GM18907 (cell line): Measurements from ENCODE around the gene DOK1.
"Not testable (repeated sequence)": the region's sequence is repeated elsewhere in the genome, so short reads cannot be mapped to it uniquely, and the experiment has no call there.

Experiments used
- ATAC-seq: cut with Tn5 transposase; IDR thresholded peaks from one replicate; pipeline ENCODE4 v1.9.1; 2021; ENCODE audit warnings: mild to moderate bottlenecking, moderate library complexity; ENCODE audit not compliant: unreplicated experiment

Gene DOK1

GRCh38 chr2:74548285-74548899 is 6.1 kb upstream of the DOK1 start:
- ATAC-seq: no peak

DNA sequence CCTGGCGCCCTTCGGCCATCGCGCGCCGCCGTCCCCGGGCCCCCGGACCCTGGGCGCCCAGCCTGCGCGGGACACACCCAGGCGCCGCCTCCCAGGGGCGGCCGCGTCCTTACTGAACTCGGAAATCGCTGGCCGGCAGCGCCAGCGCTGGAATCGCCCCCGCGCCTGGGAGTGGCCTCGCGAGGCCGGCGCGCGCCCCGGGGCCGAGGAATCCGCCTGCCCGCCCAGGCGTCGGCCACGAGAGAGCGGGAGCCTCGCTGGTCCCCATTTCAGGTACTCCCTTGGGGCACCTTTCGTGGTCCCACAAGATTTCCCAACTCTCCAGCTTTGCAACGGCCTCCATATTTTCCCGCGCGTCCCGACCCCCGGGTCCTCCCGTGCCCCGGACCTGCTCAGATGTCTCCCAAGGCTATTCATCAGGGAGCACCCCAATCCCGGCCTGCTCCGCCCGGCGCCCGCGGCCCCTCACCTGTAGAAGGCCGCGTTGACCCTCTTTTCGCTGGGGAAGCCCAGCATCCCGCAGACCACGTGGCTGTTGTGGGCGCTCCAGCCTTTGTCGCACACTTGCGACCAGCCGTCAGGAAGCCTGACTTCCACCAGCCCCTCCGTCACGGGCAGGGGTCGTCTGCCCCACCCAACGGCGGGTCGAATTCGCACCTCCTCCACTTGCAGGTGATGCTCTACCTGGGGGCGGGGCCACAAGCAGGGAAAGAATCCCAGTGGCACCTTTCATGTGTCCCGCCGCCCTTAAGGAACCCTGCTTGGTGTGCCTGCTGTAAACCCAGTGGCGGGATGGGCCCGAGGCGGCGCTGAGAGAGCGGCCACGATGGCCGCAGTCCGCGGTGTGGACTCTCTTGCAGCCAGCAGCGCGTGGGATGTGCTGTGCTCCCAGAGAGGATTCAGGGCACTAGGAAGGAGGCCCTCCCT is 5.4 kb upstream of the DOK1 start:
- no peak for ATAC-seq

GRCh38 chr2:74550231-74550630 is 4.3 kb upstream of the DOK1 start:
- no peak for ATAC-seq

DNA sequence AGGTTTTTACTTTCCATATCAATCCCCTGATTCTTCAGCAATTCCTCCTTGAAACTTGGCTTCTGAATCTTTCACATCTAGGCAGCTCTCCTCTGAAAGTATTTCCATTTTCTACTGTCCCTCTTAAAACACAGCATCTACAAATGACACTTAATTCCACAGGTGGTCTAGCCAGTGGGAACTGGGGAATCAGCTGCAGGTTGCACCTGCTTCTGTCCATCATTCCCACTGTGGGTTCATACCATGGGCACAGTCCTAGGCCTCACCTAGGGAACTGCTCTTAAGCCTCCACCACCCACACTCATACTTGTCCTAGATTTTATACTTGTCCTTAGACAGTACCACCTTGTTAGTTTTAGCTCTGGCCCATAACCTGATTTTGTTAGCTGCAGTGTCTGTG is 3.0 kb upstream of the DOK1 start:
- ATAC-seq: no peak

DNA sequence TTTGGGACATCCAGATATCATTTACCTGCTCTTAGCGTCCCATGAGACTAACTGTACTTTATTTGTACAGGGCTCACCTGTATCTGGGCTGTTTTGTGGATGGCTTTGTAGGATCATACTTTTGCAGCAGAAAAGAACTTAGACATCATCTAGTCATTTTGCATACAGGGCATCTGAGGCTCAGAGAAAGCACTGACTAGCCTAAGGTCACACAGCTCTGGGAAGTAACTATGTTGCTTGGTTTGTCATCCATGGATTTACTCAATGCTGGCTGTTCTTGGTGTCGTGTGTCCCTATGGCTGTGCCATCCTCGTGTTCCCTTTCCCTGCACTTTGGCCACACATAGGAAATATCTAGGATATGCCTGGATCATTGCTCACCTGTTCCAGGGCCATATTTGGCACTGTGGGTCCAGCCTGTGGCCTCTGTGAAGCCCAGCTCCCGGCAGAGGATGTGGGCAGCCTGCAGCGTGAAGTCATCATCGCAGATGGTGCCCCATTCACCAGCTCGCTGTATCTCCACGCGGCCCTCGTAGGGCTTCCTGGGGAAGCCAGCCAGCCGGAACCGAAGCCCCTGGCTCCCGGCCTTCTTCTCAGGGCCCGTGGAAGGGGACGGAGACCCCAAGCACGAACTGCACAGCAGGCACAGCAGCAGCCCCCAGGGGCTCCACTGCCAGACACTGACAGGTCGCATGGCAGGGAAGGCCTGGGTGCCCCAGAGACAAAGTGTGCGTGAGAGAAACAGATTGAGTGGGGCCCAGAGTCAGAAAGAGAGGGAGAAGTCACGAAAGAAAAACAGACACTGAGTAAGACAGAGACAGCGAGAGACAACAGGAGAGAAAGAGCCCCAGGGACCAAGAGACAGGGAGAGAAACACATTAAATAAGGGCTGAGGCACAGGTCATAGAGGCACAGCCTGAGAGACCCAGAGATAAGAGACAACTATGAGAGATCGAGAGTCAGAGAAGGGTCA is 2.3 kb upstream of the DOK1 start:
- ATAC-seq: peak; percentile 25

DNA sequence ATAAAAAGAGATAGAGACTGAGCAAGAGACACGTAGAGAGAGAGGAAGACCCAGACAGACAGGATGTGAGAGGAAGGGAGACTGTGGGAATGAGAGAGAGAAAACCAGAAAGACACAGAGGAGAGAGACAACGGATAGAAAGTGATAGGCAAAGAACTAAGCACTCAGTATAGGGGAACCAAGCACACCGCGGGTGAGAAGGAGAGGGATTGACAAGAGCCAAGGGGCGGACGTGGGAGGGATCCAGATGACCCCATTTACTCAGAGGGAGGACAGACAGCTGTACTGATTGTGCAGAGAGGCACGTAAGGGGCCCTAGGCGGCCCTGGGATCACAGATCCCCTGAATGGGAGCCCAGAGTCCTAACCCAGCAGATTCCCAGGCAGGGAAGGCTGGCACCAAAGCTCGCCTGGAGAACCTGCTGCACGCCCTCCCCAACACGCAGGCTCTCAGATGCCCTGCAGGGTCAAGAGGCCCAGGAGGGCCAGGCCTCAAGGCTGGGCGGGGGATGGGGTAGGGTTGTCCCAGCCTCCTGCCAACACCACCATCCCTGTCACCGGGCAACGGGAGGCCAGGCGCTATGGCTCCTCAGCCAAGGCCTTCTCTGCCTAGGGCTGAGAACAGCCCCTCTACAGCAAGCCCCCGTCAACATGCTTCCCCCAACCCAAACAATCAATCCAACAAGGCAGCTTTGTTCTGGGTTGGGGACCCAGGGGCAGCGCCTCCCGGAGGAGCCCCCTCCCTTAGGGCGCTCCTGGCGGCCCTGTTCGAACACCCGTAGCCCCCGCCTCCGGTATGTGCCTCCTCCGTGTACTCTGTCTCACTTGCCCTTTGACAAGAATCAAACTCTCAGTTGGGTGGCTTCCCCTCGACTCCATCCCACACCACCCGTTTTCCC is 1.4 kb upstream of the DOK1 start:
- peak; percentile 25 for ATAC-seq

DNA sequence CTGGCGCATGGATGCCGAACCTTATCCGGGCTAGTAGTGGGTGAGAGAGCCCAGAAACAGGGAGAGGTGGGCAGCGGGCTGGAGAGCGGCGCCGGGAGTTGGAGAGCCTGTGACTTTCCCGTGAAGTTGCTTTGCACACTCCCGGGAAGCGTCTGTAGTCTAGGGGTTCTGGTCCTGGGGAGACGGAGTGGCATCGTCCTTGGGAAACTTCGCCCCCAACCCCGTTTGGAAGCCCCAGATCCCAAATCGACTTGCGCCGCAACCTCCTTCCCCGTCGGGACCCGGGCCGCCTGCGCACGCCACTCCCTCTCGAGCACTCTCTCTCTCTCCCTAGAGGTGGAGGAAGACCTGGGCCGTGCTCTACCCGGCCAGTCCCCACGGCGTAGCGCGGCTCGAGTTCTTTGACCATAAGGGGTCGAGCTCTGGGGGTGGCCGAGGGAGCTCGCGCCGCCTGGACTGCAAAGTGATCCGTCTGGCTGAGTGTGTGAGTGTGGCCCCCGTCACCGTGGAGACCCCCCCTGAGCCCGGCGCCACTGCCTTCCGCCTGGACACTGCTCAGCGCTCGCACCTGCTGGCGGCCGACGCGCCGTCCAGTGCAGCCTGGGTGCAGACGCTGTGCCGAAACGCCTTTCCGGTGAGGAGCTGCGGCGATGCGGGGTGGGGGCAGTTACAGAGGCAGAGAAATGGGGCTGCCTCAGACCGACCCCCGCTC is 456 bp downstream of the DOK1 start:
- ATAC-seq: peak; percentile 43

- ATAC-seq: no peak
These were observed 1.1 kb downstream of the DOK1 start for GRCh38 chr2:74555610-74556103.

DNA sequence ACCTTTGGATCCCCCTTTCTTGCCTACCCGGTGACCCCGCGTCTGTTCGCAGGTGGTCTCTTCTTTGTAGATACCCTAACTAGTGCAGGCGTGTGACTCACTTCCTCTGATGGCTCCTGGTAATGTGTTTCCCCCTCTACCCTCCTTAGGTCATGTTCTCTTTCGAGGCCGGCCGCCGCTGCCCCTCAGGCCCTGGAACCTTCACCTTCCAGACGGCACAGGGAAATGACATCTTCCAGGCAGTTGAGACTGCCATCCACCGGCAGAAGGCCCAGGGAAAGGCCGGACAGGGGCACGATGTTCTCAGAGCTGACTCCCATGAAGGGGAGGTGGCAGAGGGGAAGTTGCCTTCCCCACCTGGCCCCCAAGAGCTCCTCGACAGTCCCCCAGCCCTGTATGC is 1.6 kb downstream of the DOK1 start:
- no peak for ATAC-seq

- no peak for ATAC-seq
These were observed 2.4 kb downstream of the DOK1 start for GRCh38 chr2:74556831-74557370.

- no peak for ATAC-seq
These were observed 4.0 kb downstream of the DOK1 start for GRCh38 chr2:74558284-74559230.

GRCh38 chr2:74559912-74560311 is 5.4 kb downstream of the DOK1 start:
- ATAC-seq: no peak

DNA sequence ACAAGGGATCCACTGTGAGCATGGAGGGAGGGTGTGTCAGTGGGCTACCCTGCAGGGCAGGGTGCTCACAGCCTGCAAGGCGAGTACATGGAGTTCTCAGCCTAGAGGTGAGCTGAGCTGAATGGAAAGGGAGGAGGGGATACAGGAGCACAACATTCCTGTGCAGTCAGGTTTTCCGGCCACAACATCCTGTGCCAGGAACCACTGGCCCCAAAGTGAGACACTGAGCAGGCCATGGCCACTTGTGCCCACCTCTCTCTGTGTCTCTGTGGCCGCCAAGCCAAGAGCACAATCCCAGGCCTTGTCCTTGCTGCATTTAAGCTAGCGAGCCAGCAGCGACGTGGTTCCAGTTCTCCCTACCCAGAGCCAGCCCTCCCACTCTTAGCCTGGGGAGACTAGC is 6.1 kb downstream of the DOK1 start:
- no peak for ATAC-seq

DNA sequence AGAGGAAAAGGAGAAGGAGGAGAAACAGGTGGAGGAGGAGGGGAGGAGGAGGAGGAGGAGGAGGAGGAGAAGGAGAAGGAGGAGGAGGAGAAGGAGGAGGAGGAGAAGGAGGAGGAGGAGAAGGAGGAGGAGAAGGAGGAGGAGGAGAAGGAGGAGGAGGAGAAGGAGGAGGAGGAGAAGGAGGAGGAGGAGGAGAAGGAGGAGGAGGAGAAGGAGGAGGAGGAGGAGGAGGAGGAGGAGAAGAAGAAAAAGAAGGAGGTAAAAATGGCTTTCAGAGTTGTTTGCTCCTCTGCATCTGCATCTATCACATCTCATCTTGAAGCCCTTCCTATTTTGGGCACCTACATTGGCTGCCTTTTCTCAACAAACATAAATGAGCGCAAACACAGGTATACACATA is 6.5 kb downstream of the DOK1 start:
- ATAC-seq: not testable (repeated sequence)

- ATAC-seq: no peak
These were observed 7.7 kb downstream of the DOK1 start for GRCh38 chr2:74562126-74562775.

DNA sequence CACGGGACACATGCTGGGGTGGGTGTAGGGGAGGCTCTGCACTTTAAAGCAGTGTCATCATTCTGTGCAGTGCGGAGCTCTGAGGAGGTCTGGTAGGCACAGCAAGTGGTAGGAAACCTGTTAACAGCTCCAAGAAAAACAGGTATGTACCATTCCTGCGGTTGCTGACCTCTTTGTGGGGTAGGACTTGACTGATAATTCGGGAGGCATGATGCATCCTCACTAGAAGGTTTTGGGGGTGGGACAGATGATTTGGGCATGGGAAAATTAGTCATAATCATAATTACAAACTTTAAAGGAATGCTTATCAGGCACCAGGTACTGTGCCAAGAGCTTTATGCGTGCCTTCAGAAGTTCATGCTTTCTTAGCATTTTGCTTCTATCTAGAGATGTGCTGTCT is 9.7 kb downstream of the DOK1 start:
- ATAC-seq: no peak

GRCh38 chr2:74566076-74566753 is 11.7 kb downstream of the DOK1 start:
- ATAC-seq: no peak
